Fibroblast of lung (primary cell): Measurements from ENCODE around the gene MRPL57. TPM values are rescaled to one million over a fixed set of nuclear protein-coding genes. Genes with fewer than 3 reads are reported as not detected.
A peak's percentile ranks its signal among the peaks of the same experiment; 100 is the strongest.
"Not testable (repeated sequence)": the region's sequence is repeated elsewhere in the genome, so short reads cannot be mapped to it uniquely, and the experiment has no call there.

Source experiments
- DNase-seq, 2 donors: peaks; one replicate each; pipeline versions ENCODE4 v3.0.0 to v3.0.0-alpha.2; 2010; ENCODE audit warnings: low read depth in 2 of 2
- H2AFZ ChIP-seq: 2 replicates; pipeline ENCODE4 v1.5.1; 2012; ENCODE audit warnings: low read length, control low read depth, inconsistent platforms
- H3K27ac ChIP-seq: 2 replicates; pipeline ENCODE4 v1.5.1; 2011; ENCODE audit warnings: low read length, control low read depth; ENCODE audit not compliant: insufficient read depth
- H3K27me3 ChIP-seq: 2 replicates; pipeline ENCODE4 v1.5.1; 2011; ENCODE audit warnings: mild to moderate bottlenecking, low read length; ENCODE audit not compliant: control insufficient read depth, insufficient read depth
- H3K36me3 ChIP-seq: 2 replicates; pipeline ENCODE4 v1.5.1; 2011; ENCODE audit warnings: low read length; ENCODE audit not compliant: control insufficient read depth, insufficient read depth
- H3K4me1 ChIP-seq: 2 replicates; pipeline ENCODE4 v1.5.1; 2011; ENCODE audit warnings: low read length; ENCODE audit not compliant: control insufficient read depth, insufficient read depth; ENCODE audit errors: extremely low read depth
- H3K4me2 ChIP-seq: 2 replicates; pipeline ENCODE4 v1.5.1; 2011; ENCODE audit warnings: low read length, control low read depth; ENCODE audit not compliant: insufficient read depth; ENCODE audit errors: extremely low read depth
- H3K4me3 ChIP-seq, 4 experiments: fragments of 200-600 bp in 1 of 4; sonication (generic) in 1 of 4; replicated peaks in 1 of 4; 2 replicates each; pipeline ENCODE4 v1.5.1; 2011 to 2016; ENCODE audit warnings: low read length in 4 of 4, low read depth in 3 of 4, mild to moderate bottlenecking in 3 of 4, control low read depth in 2 of 4, inconsistent platforms in 1 of 4, mixed read lengths in 1 of 4; ENCODE audit not compliant: insufficient read depth in 1 of 4; ENCODE audit errors: control extremely low read depth in 1 of 4
- H3K79me2 ChIP-seq: 2 replicates; pipeline ENCODE4 v1.5.1; 2012; ENCODE audit warnings: mild to moderate bottlenecking, low read length, inconsistent platforms; ENCODE audit not compliant: control insufficient read depth, insufficient read depth
- H3K9ac ChIP-seq: 2 replicates; pipeline ENCODE4 v1.5.1; 2011; ENCODE audit warnings: mild to moderate bottlenecking, low read length, control low read depth; ENCODE audit not compliant: insufficient read depth
- H3K9me3 ChIP-seq: 2 replicates; pipeline ENCODE4 v1.5.1; 2012; ENCODE audit warnings: low read depth, low read length; ENCODE audit not compliant: control insufficient read depth, insufficient read depth
- H4K20me1 ChIP-seq: 2 replicates; pipeline ENCODE4 v1.5.1; 2011; ENCODE audit warnings: low read length; ENCODE audit not compliant: control insufficient read depth, insufficient read depth; ENCODE audit errors: extremely low read depth
- EZH2 ChIP-seq: IDR thresholded peaks from 2 replicates; pipeline ENCODE4 v1.5.1; 2012; ENCODE audit warnings: low read length, control low read depth, mild to moderate bottlenecking; ENCODE audit errors: missing control alignments
- polyA plus RNA-seq, 2 donors: library from polyadenylated mRNA; depleted of rRNA in 1 of 2; stranded (reverse) in 1 of 2; unstranded in 1 of 2; fragments of >200 nt; gene quantifications; 2 replicates each; pipeline ENCODE4 v1.2.1, GENCODE V29; 2011 to 2012; ENCODE audit warnings: missing spikeins in 1 of 2
- total RNA-seq: library from RNA; depleted of rRNA; stranded (reverse); fragments of >200 nt; gene quantifications from 2 replicates; pipeline ENCODE4 v1.2.1, GENCODE V29; 2014
- TF ChIP-seq, protein P1 (sequence below), 2 donors: IDR thresholded peaks in 1 of 2; conservative IDR thresholded peaks in 1 of 2; 1 replicate in 1 of 2; 2 replicates in 1 of 2; pipeline ENCODE4 v1.5.1; 2011 to 2012; ENCODE audit warnings: low read length in 2 of 2, control low read depth in 1 of 2, inconsistent platforms in 1 of 2, low read depth in 1 of 2, mild to moderate bottlenecking in 1 of 2

MRPL57 gene
- total and polyA plus RNA-seq, 2 donors (not counting 1 experiment from before 2014, with no cell fraction given) = 8.9 to 29.4 TPM

- no peak for DNase-seq
- Histone ChIP-seq H3K9me3 (no peaks in the 10 kb centered on the region), H3K4me2 (no peak overlapping the region), H3K4me1 (no peaks in the 10 kb centered on the region), H2AFZ (no peak overlapping the region), H3K27ac (no peak overlapping the region), H3K4me3 (no peak overlapping the region), H4K20me1 (no peaks in the 10 kb centered on the region), H3K36me3 (peaks cover 2% of the 10 kb centered on the region), H3K27me3 (no peaks in the 10 kb centered on the region), H3K9ac (no peak overlapping the region), H3K79me2 (peaks cover 32% of the 10 kb centered on the region)
- TF ChIP-seq, protein P1, sequence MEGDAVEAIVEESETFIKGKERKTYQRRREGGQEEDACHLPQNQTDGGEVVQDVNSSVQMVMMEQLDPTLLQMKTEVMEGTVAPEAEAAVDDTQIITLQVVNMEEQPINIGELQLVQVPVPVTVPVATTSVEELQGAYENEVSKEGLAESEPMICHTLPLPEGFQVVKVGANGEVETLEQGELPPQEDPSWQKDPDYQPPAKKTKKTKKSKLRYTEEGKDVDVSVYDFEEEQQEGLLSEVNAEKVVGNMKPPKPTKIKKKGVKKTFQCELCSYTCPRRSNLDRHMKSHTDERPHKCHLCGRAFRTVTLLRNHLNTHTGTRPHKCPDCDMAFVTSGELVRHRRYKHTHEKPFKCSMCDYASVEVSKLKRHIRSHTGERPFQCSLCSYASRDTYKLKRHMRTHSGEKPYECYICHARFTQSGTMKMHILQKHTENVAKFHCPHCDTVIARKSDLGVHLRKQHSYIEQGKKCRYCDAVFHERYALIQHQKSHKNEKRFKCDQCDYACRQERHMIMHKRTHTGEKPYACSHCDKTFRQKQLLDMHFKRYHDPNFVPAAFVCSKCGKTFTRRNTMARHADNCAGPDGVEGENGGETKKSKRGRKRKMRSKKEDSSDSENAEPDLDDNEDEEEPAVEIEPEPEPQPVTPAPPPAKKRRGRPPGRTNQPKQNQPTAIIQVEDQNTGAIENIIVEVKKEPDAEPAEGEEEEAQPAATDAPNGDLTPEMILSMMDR (conservative IDR thresholded peaks at IDR 0.05 in 1 of 2, IDR thresholded peaks at IDR 0.05 in 1 of 2; ENCODE audit: low read depth in 1 of 2, low read length in 2 of 2) = no peak
- no peak for TF ChIP-seq EZH2
Observed at GRCh38 chr13:21171420-21171819, 5.0 kb upstream of the MRPL57 start.

DNA sequence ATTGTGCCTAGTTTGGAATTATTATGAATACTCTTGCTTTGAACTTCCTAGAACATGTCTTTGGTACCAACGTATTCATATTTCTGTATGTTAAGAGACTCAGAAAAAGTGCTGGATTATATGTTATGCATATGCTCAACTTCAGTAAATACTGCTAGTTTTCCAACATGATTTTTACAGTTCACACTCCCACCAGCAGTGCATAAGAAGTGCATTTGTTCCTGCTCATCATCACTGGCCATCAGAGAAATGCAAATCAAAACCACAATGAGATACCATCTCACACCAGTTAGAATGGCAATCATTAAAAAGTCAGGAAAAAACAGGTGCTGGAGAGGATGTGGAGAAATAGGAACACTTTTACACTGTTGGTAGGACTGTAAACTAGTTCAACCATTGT lies 2.7 kb upstream of the MRPL57 start:
- not testable (repeated sequence) for H3K4me1 ChIP-seq, H3K9me3 ChIP-seq, H2AFZ ChIP-seq, H3K36me3 ChIP-seq, DNase-seq, H3K4me2 ChIP-seq, H3K27ac ChIP-seq, H3K4me3 ChIP-seq, H4K20me1 ChIP-seq, H3K9ac ChIP-seq, H3K27me3 ChIP-seq
- peaks cover 46% of the 10 kb centered on the region for H3K79me2 ChIP-seq

DNA sequence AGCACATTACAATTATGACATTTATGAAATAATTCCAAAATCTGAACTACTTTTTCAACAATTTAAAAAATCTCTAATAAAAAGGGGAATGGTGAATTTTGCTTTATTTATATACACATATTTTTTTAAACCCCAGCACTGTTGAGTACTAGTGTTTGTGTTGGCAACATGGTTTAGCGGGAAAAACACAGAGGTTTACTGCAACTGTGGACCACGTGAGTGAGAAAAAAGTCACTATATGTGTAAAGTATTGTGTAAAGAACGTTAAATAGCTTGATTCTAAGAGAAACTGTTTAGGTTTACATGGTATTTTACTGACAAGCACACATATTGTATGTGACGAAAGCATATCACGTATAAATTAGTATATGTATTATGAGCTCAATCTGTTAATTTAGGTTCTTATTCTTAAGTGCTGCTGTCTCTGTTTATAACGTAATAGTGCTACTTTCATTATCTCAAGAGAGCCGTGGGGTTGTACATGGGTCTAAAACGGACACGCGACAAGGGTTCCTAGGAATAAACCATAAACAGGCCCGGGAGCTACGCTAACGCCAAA lies 723 bp upstream of the MRPL57 start:
- H3K9ac ChIP-seq = peak overlapping the region; percentile 87
- H3K4me3 ChIP-seq = peak overlapping the region; percentile 73 to 95 (median 92)
- TF ChIP-seq, protein P1 (conservative IDR thresholded peaks at IDR 0.05 in 1 of 2, IDR thresholded peaks at IDR 0.05 in 1 of 2; ENCODE audit: low read depth in 1 of 2, low read length in 2 of 2) = no peak
- no peak for TF ChIP-seq EZH2
- H3K79me2 ChIP-seq = peaks cover 43% of the 10 kb centered on the region
- no peaks in the 10 kb centered on the region for H3K9me3 ChIP-seq
- peak; percentile 32 to 48 for DNase-seq
- H3K27me3 ChIP-seq = no peaks in the 10 kb centered on the region
- H2AFZ ChIP-seq = peak overlapping the region; percentile 94
- no peaks in the 10 kb centered on the region for H3K36me3 ChIP-seq
- no peaks in the 10 kb centered on the region for H4K20me1 ChIP-seq
- peak overlapping the region; percentile 90 for H3K4me2 ChIP-seq
- peaks cover 2% of the 10 kb centered on the region for H3K4me1 ChIP-seq
- peak overlapping the region; percentile 84 for H3K27ac ChIP-seq
